ENCODE data around the gene SCAF8.

- TF ChIP-seq EZH2 (IDR thresholded peaks at IDR 0.05; ENCODE audit: insufficient read depth, poor library complexity, severe bottlenecking) (no peak), EZH2phosphoT487 (IDR thresholded peaks at IDR 0.05; ENCODE audit: insufficient read depth, low read depth) (no peak)
Observed at GRCh38 chr6:154865291-154865690, 132.1 kb downstream of the SCAF8 start.
